Measurements from ENCODE around the gene TAF1C. TPM values are rescaled to one million over a fixed set of nuclear protein-coding genes. Genes with fewer than 3 reads are reported as not detected.
"Not testable (repeated sequence)": the region's sequence is repeated elsewhere in the genome, so short reads cannot be mapped to it uniquely, and the experiment has no call there.

Gene TAF1C
- total RNA-seq, 2 donors from 2014 or later, result 27.9 to 33.6 TPM

- peak in 1 of 2 donors; percentile 34 for ATAC-seq
- DNase-seq, result no peak
- intact Hi-C loops (cut with DNase I), result no loop called here
These were observed 27.7 kb upstream of the TAF1C start for GRCh38 chr16:84214451-84215066.

GRCh38 chr16:84212631-84213030, 25.8 kb upstream of the TAF1C start:
- no peak for ATAC-seq

DNA sequence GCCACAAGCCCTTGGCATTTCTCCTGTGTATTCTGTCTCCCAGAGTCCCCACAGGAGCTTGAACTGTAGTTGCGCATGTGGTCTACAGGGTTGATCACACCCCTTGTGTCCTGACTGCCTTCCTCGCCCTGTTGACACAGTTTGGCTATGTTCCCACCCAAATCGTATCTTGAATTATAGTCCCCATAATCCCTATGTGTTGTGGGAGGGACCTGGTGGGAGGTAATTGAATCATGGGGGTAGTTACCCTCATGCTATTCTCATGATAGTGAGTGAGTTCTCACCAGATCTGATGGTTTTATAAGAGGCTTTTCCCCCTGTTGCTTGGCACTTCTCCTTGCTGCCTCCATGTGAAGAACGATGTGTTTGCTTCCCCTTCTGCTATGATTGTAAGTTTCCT, 25.3 kb upstream of the TAF1C start:
- no peak for DNase-seq
- intact Hi-C loops (cut with DNase I), result no loop called here
- ATAC-seq, result no peak

More at GRCh38 chr16:84212631-84213030, 25.8 kb upstream of the TAF1C start:
- intact Hi-C loops (cut with DNase I), result no loop called here
- no peak for DNase-seq

- DNase-seq (no peak), ATAC-seq (no peak)
- intact Hi-C loops (cut with DNase I), result no loop called here
These were observed 23.1 kb upstream of the TAF1C start for GRCh38 chr16:84209989-84210388.

DNA sequence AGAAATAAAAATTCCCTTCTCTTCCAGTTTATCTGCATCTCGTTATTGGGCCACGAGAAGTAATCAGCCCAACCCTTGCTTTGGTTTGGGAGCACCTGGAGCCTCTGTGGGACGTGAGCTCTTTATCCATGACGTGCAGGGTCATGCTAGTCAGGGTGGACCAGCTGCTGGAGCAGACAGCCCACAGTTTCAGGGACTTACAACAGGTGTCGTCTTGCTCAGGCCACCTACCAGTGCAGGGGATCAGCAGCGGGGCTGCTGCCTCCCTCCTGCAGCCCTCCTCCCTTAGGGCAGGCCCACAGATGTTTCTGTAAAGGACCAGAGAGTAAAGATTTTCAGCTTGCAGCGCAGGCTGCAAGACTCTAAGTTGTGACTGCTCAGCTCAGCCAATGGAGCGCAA, 21.0 kb upstream of the TAF1C start:
- no peak for DNase-seq
- ATAC-seq, result no peak

GRCh38 chr16:84207251-84207650, 20.4 kb upstream of the TAF1C start:
- ATAC-seq (no peak), DNase-seq (no peak)
- intact Hi-C loops (cut with DNase I), result no loop called here

More for the DNA sequence above, 21.0 kb upstream of the TAF1C start:
- intact Hi-C loops (cut with DNase I), result no loop called here

GRCh38 chr16:84205976-84206691, 19.3 kb upstream of the TAF1C start:
- intact Hi-C loops (cut with DNase I), result no loop called here
- ATAC-seq, result no peak
- no peak for DNase-seq

DNA sequence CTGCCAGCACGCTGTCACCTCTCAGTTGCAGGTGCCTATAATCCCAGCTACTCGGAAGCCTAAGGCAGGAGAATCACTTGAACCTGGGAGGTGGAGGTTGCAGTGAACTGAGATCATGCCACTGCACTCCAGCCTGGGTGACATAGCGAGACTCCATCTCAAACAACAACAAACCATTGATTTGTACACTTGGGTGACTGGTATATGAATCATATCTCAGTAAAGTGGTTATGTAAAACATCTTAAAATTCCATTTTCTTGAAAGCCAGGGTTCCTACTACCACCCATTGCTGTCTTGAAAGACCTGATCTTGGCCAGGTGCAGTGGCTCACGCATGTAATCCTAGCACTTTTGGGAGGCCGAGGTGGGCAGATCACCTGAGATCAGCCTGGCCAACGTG, 18.3 kb upstream of the TAF1C start:
- ATAC-seq; DNase-seq; intact Hi-C loops (cut with DNase I): not testable (repeated sequence)

DNA sequence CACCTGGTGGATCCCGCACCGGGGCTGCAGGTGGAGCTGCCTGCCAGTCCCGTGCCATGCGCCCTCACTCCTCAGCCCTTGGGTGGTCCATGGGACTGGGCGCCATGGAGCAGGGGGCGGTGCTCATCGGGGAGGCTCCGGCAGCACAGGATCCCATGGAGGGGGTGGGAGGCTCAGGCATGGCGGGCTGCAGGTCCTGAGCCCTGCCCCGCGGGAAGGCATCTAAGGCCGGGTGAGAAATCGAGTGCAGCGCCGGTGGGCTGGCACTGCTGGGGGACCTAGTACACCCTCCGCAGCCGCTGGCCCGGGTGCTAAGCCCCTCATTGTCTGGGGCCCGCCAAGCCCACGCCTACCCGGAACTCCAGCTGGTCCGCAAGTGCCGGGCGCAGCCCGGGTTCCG, 17.7 kb upstream of the TAF1C start:
- ATAC-seq; intact Hi-C loops (cut with DNase I); DNase-seq: not testable (repeated sequence)

- intact Hi-C loops (cut with DNase I), result no loop called here
- ATAC-seq (peak; percentile 53 to 87), DNase-seq (no peak)
These were observed 13.0 kb upstream of the TAF1C start for GRCh38 chr16:84199861-84200260.

DNA sequence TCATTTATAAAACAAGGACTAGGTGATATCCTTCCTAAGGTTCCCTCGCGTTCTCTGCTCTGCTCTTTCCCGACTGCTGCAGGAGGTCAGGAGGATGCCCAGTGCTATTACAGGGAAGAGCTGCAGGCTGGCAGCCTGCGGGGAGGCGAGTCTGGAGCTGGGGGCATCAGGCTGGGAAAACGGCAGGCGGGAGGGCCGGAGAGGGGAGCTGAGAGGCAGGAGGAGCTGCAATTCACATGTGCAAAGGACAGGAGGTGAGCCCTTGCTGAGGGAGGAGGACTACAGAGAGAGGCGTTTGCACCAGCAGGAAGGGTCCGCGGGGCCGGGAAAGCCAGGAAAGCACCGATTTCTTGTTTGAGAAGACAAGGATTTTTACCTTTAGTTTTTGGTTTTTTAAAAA, 12.2 kb upstream of the TAF1C start:
- intact Hi-C loops (cut with DNase I), result no loop called here
- ATAC-seq, result no peak
- no peak for DNase-seq

- intact Hi-C loops (cut with DNase I), result no loop called here
- ATAC-seq (no peak), DNase-seq (no peak)
These were observed 11.5 kb upstream of the TAF1C start for GRCh38 chr16:84198401-84198800.

DNA sequence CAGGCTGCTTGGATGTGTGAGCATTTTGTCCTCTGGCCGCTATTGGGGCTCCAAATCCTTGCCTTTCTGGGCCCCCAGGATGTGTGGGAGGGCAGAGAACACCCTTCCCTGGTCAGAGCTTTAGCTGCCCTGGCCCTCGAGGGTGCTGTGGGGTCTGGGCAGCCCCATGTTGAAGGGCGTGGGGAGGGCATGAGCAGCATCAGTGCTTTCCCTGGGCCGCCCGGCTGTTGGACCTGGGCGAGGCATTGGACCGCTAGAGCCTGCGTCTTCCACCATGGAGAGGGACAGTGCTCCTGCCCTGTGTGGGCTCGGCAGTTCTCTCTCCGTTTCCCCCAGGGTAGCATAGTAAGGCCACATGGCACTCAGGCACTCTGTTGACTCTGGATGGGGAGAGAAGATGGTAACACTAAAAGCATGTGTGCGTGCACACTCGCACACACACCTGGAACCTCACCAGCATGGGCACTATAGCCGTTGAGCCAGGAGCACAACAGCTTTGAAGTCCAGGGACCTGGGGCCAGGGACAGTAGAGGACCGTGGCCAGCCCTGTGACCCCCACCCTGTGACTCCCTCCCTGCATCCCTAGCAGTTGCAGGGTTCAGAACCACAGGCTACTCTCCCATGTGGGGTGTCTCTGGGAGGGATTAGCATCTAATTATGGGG, 10.7 kb upstream of the TAF1C start:
- no peak for DNase-seq
- no peak for ATAC-seq
- intact Hi-C loops (cut with DNase I), result no loop called here

DNA sequence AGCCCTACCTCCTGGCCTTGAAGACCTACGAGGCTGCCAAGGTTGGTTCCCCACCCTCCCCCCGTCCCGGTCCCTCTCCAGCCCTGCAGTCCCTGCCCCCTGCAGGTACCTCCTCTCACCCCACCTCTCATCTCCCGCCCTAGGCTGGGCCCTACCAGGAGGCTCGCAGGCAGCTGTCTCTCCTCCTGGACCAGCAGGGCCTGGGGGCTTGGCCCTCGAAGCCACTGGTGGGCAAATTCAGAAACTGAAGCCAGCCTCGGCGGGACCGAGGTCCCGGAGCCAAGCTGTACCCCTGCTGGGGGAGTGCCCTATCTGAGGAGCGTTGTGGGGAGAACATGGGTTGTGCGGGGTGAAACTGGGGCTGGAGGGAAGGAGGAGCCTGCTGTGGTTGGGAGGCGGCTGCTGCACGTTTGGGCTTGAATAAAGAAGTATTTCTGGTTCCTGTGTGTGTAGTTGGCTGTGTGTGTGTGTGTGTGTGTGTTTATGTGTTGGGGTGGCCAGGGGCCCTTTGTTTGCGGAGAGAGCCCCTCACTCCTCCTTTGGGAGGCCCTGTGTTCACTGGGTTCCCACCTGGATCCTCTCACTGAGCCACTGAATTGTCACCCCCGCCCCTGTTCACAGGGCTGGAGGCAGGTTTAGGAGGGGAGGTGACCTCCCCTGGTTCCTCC, 10.0 kb upstream of the TAF1C start:
- ATAC-seq (no peak), DNase-seq (no peak)
- intact Hi-C loops (cut with DNase I), result no loop called here

DNA sequence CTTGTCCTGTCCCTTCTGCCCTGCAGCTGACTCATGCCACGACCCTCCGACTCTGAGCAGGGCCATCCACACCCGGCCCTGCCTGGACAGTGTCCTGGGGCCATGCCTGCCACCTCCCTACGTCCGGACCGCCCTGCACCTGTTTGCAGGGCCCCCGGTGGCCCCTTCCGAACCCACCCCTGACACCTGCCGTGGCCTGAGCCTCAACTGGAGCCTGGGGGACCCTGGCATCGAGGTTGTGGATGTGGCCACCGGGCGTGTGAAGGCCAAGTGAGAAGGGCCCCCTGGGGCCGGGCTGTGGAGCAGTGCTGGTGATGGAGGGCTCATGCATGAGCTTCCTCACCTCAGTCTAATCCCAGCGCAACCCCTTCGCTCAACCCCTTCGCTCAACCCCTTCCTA, 9.2 kb upstream of the TAF1C start:
- intact Hi-C loops (cut with DNase I), result no loop called here
- ATAC-seq (no peak), DNase-seq (no peak)

DNA sequence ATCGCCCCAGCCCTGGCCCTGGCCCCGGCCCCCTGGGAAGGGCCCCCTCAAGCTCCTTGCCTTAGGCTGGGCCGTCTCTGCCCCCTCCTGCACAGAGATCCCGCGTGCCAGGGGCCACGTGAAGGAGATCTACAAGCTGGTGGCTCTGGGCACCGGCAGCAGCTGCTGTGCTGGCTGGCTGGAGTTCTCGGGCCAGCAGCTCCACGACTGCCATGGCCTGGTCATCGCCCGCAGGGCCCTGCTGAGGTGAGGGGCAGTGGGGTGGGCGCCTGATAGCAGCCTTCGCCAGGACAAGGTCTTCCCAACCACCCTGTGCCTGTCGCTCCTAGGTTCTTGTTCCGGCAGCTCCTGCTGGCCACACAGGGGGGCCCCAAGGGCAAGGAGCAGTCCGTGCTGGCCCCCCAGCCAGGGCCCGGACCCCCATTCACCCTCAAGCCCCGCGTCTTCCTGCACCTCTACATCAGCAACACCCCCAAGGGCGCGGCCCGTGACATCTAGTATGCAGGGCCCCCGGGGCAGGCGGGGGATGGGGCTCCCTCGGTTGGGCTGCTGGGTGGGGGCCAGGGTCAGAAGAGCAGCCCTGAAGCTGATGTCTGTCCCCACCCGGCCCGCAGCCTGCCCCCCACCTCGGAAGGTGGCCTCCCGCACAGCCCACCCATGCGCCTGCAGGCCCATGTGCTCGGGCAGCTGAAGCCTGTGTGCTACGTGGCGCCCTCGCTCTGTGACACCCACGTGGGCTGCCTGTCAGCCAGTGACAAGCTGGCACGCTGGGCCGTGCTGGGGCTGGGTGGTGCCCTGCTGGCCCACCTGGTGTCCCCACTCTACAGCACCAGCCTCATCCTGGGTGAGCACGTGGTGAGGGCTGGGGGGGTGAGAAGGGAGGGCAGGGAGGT, 8.6 kb upstream of the TAF1C start:
- no peak for ATAC-seq
- intact Hi-C loops (cut with DNase I), result no loop called here

DNA sequence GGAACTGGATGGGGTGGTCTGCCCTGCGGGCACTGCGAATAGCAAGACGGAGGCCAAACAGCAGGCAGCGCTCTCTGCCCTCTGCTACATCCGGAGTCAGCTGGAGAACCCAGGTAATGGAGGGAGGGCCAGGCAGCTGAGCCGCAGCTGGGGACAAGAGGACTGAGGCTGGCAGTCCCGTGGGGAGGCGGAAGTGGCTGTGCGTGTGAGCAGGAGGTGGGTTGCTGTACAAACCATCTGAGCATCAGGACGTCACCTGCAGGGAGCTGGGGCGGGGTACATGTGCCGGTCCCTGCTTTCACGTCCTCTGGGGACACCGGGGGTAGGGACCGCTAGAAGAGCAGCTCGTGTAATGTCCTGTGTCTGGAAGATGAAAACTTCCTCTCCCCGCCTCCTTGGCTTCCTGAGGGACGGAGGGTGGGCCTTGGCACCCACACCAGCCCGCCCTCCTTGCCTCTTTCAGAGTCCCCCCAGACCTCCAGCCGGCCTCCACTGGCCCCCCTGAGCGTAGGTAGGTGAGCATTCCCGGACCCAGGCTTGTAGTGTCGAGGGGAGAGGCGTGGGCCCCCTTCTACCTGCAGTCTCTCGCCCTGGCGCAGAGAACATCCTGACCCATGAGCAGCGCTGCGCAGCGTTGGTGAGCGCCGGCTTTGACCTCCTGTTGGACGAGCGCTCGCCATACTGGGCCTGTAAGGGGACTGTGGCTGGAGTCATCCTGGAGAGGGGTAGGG, 7.8 kb upstream of the TAF1C start:
- DNase-seq, result no peak
- no peak for ATAC-seq
- intact Hi-C loops (cut with DNase I), result no loop called here

More for the DNA sequence above, 8.6 kb upstream of the TAF1C start:
- DNase-seq, result no peak

GRCh38 chr16:84194018-84194417, 7.2 kb upstream of the TAF1C start:
- DNase-seq, result no peak
- no peak for ATAC-seq
- intact Hi-C loops (cut with DNase I), result no loop called here
